ENCODE measurements around the gene CALB2.
A peak's percentile ranks its signal among the peaks of the same experiment; 100 is the strongest.

CALB2 gene

GRCh38 chr16:71396594-71396993 is 38.1 kb downstream of the CALB2 start:
- DNase-seq: no peak

GRCh38 chr16:71399801-71400563 is 41.5 kb downstream of the CALB2 start:
- no peak for DNase-seq

DNA sequence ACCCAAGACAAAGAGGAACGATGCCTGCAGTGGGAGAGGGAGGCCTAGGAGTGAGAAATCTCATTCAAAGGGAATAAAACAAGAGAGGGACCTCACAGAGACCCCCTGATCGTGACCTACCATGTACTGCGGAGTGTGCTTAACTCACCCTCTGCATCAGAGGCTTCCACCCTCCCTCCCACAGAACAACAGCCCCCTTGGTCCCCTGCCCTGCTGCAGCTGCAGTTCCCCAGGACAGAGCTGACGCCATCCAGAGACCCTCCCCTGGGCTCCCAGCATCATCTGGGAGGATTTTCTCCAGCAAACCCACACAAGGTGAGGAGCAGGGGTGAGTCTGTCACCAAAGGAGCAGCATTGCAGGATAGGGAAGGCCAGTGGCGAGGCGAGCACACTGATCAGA is 43.5 kb downstream of the CALB2 start:
- DNase-seq: no peak

DNA sequence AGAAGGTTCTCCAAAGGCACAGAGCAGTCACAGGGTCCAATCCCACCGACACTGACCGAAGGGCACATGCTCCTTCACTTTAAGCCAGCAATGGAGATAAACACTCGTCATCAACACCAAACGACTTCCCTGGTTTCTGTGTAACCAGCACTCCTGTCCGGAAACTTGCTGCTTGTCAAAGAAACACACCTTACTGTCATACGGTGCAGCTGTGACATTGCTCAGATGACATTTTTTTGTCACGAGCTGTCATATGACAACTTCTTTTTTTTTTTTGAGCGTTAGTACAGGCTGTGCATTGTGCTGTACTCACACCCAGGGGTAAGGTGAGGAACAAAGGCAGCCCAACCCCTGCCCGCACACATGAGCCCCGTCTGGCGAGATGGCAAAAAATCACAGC is 44.2 kb downstream of the CALB2 start:
- DNase-seq: no peak

DNA sequence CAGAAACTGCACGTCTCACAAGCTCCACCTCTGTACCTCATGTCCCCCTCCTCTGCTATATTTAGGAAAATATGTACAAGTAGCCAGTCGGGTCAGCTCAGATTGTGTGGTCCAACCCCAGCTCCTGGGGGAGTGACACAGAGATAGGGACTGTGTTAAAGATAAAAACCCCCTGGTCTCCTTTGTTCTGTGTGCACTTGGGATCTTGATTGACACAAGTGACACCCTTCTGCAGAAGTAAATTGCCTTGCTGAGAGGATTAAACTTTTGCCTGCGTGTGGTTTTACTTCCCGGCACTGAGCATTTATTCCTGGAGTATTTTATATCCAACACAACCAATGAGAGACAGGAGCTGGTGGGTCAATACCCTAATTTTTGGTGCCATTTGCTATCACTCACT is 45.8 kb downstream of the CALB2 start:
- DNase-seq: no peak

DNA sequence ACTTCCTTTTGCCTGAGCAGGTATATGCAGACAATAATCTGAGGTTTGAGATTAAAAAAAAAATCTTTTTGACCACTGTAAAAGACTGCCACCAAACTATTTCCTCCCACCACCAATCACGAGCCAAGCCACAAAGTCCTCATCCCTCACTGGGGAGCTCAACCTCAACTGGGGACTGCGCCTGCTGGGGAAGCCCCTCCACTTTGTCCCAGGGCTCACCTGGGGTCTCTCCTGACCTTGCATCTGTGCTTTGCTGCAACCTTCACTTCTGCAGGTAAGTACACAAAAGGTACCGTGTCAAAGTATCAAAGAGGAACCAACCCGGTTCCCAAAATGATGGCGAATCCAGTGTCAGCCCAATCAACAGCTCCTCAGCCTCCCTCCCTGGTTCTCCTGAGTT is 47.8 kb downstream of the CALB2 start:
- DNase-seq: no peak

- peak; percentile 8 for DNase-seq
Observed at GRCh38 chr16:71406724-71407123, 48.2 kb downstream of the CALB2 start.

- no peak for DNase-seq
Observed at GRCh38 chr16:71407731-71408130, 49.2 kb downstream of the CALB2 start.

DNA sequence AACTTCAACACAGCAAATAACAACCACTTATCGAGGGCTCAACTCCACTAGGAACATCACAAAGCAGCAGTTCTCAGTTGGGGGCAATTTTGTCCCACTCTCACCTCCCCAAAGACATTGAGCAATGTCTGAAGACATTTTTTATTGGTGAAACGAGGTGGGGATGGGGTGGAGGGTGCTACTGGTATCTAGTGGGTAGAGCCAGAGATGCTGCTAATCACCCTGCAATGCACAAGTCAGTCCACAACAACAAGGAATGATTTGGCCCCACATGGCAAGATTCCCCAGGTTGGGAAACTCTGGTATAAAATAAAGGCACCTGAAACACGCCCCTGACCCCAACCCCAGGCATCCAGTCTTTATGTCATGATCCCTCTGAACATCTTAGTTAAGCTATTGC is 50.0 kb downstream of the CALB2 start:
- DNase-seq: no peak

GRCh38 chr16:71409011-71409775 is 50.7 kb downstream of the CALB2 start:
- DNase-seq: no peak

DNA sequence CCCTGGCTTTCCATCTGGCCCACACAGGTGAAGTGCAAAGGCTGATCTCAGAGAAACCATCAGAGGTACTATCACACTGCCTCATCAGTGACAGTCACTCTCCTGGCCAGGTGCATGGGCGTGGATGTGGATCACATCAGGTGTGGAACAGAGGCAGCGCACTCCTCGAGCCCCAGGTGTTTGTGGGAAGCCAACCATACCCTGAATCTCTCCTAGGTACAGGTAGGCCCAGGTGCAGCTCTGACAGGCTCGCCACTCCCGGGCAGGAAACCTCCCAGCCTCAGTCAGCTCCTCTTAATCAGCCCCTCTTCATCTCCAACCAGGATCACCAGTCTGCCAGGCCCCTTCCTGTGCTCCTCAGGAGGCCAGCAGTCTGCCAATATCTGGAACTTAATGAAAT is 51.6 kb downstream of the CALB2 start:
- DNase-seq: no peak

DNA sequence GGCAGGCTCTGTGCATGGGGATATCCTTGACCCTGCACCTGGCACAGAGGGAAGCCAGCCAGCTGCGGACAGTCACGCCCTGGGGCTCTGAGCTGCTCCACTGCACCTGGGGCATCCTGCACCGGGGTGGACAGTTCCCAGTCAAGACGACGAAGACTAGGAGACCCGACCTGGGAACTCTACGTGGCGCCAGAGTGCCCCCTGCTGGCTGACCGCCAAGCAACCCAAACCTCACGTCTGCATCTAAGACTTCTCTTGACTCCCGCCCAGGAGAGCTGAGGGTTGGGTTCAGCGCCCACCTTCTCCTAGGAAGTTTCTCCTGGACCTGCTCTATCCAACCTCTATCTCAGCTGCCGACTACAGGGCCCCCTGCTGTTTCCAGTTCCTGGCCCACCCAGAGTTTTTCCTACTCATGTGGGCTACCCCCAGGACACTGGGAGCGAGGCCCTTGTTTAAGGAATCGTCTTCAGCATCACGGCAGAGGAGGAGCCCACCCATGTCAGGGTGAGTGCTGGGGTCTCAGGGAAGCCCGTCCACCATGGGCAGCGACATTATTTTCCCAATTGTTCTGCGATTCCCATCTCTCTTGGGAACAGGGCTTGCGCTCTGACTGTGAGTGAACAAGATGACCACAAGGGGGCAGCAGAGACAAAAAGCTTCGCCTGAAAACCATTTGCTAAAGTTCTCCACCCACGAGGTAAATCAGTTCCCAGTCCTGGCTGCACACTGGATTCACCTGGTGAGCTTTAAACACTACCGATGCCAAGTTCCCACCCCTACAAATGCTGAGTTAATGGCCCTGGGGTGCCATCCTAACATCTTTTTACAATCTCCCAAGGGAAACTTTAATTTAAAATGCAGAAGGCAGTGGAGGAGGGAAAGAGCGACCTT is 54.0 kb downstream of the CALB2 start:
- peak; percentile 73 for DNase-seq

- DNase-seq: no peak
Observed at GRCh38 chr16:71413341-71413740, 54.8 kb downstream of the CALB2 start.

- no peak for DNase-seq
Observed at GRCh38 chr16:71414038-71414437, 55.5 kb downstream of the CALB2 start.

DNA sequence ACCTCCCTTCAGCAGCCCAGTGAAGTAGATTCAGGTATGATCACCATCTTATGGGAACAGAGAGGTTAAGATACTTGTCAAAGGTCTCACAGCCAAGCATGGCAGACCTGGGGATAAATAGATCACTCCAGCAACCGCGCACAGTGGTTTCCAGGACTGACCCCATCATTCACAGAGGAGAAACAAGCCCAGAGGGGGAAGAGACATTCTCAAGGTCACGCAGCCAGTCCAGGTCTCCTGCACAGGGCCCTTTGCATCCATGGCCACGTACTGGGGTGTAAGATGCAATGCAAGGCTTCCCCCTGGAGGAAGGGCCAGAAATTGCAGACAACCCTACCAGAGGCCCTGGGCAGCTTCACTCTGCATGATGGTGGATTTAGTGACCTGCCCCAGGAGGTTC is 63.4 kb downstream of the CALB2 start:
- DNase-seq: peak; percentile 51

GRCh38 chr16:71423016-71423415 is 64.5 kb downstream of the CALB2 start:
- no peak for DNase-seq

- DNase-seq: no peak
Observed at GRCh38 chr16:71423865-71424264, 65.3 kb downstream of the CALB2 start.

GRCh38 chr16:71424626-71425025 is 66.1 kb downstream of the CALB2 start:
- DNase-seq: no peak

DNA sequence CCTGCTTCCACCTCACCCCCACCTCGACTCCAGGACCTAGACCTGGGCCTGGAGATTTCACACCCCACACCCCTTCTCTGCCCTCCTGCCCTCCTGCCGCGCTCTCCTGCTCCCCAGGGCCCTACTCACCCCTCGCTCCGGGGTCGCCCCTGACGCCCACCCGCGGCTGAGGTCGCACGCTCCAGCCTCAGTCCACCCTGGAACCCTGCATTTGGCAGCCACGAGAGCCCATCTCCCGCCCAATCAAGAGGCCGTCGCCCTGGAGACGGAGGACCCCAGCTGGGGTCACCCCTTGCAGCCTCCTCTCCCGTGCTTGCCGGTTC is 67.2 kb downstream of the CALB2 start:
- DNase-seq: no peak

GRCh38 chr16:71426069-71426879 is 67.8 kb downstream of the CALB2 start:
- peak; percentile 80 for DNase-seq

DNA sequence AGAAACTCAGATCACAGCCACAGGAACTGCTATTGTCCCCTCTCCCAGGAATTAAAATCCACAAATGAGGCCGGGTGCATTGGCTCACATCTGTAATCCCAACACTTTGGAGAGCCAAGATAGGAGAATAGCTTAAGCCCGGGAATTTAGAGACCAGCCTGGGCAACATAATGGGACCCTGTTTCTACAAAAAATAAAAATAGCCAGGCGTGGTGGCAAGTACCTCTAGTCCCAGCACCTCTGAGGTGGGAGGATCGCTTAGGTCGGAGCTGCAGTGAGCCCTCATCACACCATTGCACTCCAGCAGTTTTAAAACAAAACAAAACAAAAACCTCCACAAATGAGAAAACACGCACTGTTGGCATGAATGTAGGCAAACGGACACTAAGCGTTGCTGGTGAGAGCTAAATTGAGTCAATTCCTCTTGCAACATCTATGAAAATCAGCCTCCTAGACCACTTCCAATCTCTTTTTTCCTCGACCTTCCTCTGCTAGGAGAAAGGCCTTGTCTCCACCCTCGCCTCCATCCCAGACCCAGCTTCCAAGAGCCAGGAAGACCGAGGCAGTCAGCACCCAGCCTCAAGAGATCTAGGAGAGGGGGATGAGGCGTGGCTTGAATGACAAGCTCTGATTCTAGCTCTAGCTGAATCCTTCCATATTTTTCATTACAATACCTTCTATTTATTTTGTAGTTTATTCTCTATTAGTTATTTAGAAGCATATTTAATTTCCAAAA is 68.5 kb downstream of the CALB2 start:
- no peak for DNase-seq

DNA sequence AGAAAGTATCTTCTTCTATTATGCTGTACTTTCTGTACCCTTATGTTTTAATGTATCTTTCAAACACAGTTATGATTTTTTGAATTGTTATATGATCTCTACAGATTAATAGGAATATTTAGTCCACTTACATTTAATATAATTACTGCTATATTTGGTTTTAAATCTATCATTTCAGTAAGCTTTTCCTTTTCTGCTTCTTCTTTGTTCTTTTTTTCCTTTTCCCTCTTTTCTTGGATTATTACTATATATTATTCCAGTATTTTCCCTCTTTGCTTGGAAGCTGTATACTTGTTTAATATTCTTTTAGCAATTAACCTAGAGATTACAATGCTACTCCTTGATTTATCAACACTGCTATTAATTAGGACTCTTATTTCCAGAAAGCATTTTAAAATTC is 69.9 kb downstream of the CALB2 start:
- no peak for DNase-seq
